ENCODE data around the gene PDE4D.
"Not testable (repeated sequence)": the region's sequence is repeated elsewhere in the genome, so short reads cannot be mapped to it uniquely, and the experiment has no call there.

The PDE4D gene

GRCh38 chr5:59666440-59667068 lies 227.0 kb downstream of the PDE4D start:
- H3K27ac ChIP-seq: no peak overlapping the region
- no peak for DNase-seq (ENCODE audit: low read depth, low spot score)

- not testable (repeated sequence) for DNase-seq (ENCODE audit: low read depth, low spot score); H3K27ac ChIP-seq
Measured at GRCh38 chr5:59665832-59666203, 227.7 kb downstream of the PDE4D start.

- DNase-seq (ENCODE audit: low read depth, low spot score): no peak
- no peak overlapping the region for H3K27ac ChIP-seq
Measured at GRCh38 chr5:59665086-59665831, 228.3 kb downstream of the PDE4D start.

GRCh38 chr5:59661954-59662615 lies 231.4 kb downstream of the PDE4D start:
- H3K27ac ChIP-seq: peak overlapping the region; percentile 44
- no peak for DNase-seq (ENCODE audit: low read depth, low spot score)

GRCh38 chr5:59661311-59661710 lies 232.2 kb downstream of the PDE4D start:
- DNase-seq (ENCODE audit: low read depth, low spot score): peak; percentile 58
- H3K27ac ChIP-seq: peak overlapping the region; percentile 44

GRCh38 chr5:59660737-59661136 lies 232.8 kb downstream of the PDE4D start:
- no peak overlapping the region for H3K27ac ChIP-seq
- DNase-seq (ENCODE audit: low read depth, low spot score): no peak

GRCh38 chr5:59656351-59657254 lies 236.9 kb downstream of the PDE4D start:
- no peak for DNase-seq (ENCODE audit: low read depth, low spot score)
- H3K27ac ChIP-seq: no peak overlapping the region

- no peak overlapping the region for H3K27ac ChIP-seq
- no peak for DNase-seq (ENCODE audit: low read depth, low spot score)
Measured at GRCh38 chr5:59655693-59656309, 237.7 kb downstream of the PDE4D start.

GRCh38 chr5:59654691-59655090 lies 238.8 kb downstream of the PDE4D start:
- DNase-seq (ENCODE audit: low read depth, low spot score): no peak

GRCh38 chr5:59652449-59652848 lies 241.1 kb downstream of the PDE4D start:
- no peak for DNase-seq (ENCODE audit: low read depth, low spot score)

More at GRCh38 chr5:59654691-59655090, 238.8 kb downstream of the PDE4D start:
- no peak overlapping the region for H3K27ac ChIP-seq

GRCh38 chr5:59648949-59649921 lies 244.3 kb downstream of the PDE4D start:
- DNase-seq (ENCODE audit: low read depth, low spot score): no peak

More at GRCh38 chr5:59652449-59652848, 241.1 kb downstream of the PDE4D start:
- H3K27ac ChIP-seq: no peak overlapping the region

GRCh38 chr5:59648038-59648831 lies 245.3 kb downstream of the PDE4D start:
- no peak for DNase-seq (ENCODE audit: low read depth, low spot score)
- H3K27ac ChIP-seq: no peak overlapping the region

More at GRCh38 chr5:59648949-59649921, 244.3 kb downstream of the PDE4D start:
- no peak overlapping the region for H3K27ac ChIP-seq

- DNase-seq (ENCODE audit: low read depth, low spot score): no peak
- no peak overlapping the region for H3K27ac ChIP-seq
Measured at GRCh38 chr5:59645380-59645779, 248.1 kb downstream of the PDE4D start.

- no peak overlapping the region for H3K27ac ChIP-seq
- no peak for DNase-seq (ENCODE audit: low read depth, low spot score)
Measured at GRCh38 chr5:59640411-59640810, 253.1 kb downstream of the PDE4D start.

GRCh38 chr5:59637884-59638580 lies 255.5 kb downstream of the PDE4D start:
- H3K27ac ChIP-seq: no peak overlapping the region

GRCh38 chr5:59629561-59629960 lies 264.0 kb downstream of the PDE4D start:
- DNase-seq (ENCODE audit: low read depth, low spot score): no peak
- H3K27ac ChIP-seq: no peak overlapping the region

More at GRCh38 chr5:59637884-59638580, 255.5 kb downstream of the PDE4D start:
- no peak for DNase-seq (ENCODE audit: low read depth, low spot score)

All from epithelial cell of prostate (primary cell).